Smooth muscle cell (in vitro differentiated cells): Measurements from ENCODE around the gene TTC39A. TPM values are rescaled to one million over a fixed set of nuclear protein-coding genes. Genes with fewer than 3 reads are reported as not detected.

Source experiments
- DNase-seq: peaks from one replicate; lab custom pipeline; 2025; ENCODE audit not compliant: unreplicated experiment; lab: John Stamatoyannopoulos, UW
- H2AFZ ChIP-seq: fragments of 200-600 bp; sonication (generic); 2 replicates; pipeline ENCODE4 v1.6.0; 2016; ENCODE audit warnings: antibody characterized with exemption, low read depth, mild to moderate bottlenecking
- H3F3A ChIP-seq: fragments of 200-600 bp; sonication (generic); 2 replicates; pipeline ENCODE4 v1.6.0; 2017; ENCODE audit warnings: antibody characterized with exemption, low read depth
- H3K27ac ChIP-seq: fragments of 200-600 bp; sonication (generic); 2 replicates; pipeline ENCODE4 v1.5.1; 2016; ENCODE audit warnings: low read depth, mild to moderate bottlenecking
- H3K27me3 ChIP-seq: fragments of 200-600 bp; sonication (generic); 2 replicates; pipeline ENCODE4 v1.6.1; 2016; ENCODE audit warnings: low read depth, mild to moderate bottlenecking
- H3K36me3 ChIP-seq: fragments of 200-600 bp; sonication (generic); 2 replicates; pipeline ENCODE4 v1.5.1; 2016; ENCODE audit warnings: low read depth
- H3K4me1 ChIP-seq: fragments of 200-600 bp; sonication (generic); 2 replicates; pipeline ENCODE4 v1.5.1; 2016; ENCODE audit warnings: low read depth
- H3K4me2 ChIP-seq: fragments of 200-600 bp; sonication (generic); 2 replicates; pipeline ENCODE4 v1.6.0; 2016; ENCODE audit warnings: mild to moderate bottlenecking
- H3K4me3 ChIP-seq: fragments of 200-600 bp; sonication (generic); 2 replicates; pipeline ENCODE4 v1.5.1; 2016; ENCODE audit warnings: mild to moderate bottlenecking
- H3K79me2 ChIP-seq: fragments of 200-600 bp; sonication (generic); 2 replicates; pipeline ENCODE4 v1.6.0; 2016; ENCODE audit warnings: low read depth, mild to moderate bottlenecking
- H3K9ac ChIP-seq: fragments of 200-600 bp; sonication (generic); 2 replicates; pipeline ENCODE4 v1.6.0; 2016; ENCODE audit warnings: low read depth
- H3K9me3 ChIP-seq: fragments of 200-600 bp; sonication (generic); replicated peaks from 2 replicates; pipeline ENCODE4 v1.5.1; 2016; ENCODE audit warnings: low read depth
- H4K20me1 ChIP-seq: fragments of 200-600 bp; sonication (generic); 2 replicates; pipeline ENCODE4 v1.6.0; 2016; ENCODE audit warnings: low read depth
- WGBS: methylation state at CpG from one replicate; pipeline ENCODE4 v1.1.7; 2016; ENCODE audit warnings: low lambda C conversion rate; 5-methylcytosine and 5-hydroxymethylcytosine counted together
- polyA plus RNA-seq: library from polyadenylated mRNA; unstranded; fragments of >200 nt; fragmentation: Nextera tagmentation; extraction: Ambion mirVana; gene quantifications from 2 replicates; pipeline ENCODE4 v1.2.1, GENCODE V29; 2016
- total RNA-seq: library from RNA; depleted of rRNA; stranded (reverse); fragments of >200 nt; gene quantifications from 2 replicates; pipeline ENCODE4 v1.2.3, GENCODE V29; 2014
- TF ChIP-seq, protein P1 (sequence below): fragments of 200-600 bp; sonication (generic); IDR thresholded peaks from 2 replicates; pipeline ENCODE4 v1.5.1; 2017; ENCODE audit warnings: borderline replicate concordance, mild to moderate bottlenecking, antibody characterized with exemption; ENCODE audit not compliant: insufficient read depth, poor library complexity, severe bottlenecking

The TTC39A gene
- total and polyA plus RNA-seq, 2 experiments from 2014 or later: 0.27 to 2.2 TPM

DNA sequence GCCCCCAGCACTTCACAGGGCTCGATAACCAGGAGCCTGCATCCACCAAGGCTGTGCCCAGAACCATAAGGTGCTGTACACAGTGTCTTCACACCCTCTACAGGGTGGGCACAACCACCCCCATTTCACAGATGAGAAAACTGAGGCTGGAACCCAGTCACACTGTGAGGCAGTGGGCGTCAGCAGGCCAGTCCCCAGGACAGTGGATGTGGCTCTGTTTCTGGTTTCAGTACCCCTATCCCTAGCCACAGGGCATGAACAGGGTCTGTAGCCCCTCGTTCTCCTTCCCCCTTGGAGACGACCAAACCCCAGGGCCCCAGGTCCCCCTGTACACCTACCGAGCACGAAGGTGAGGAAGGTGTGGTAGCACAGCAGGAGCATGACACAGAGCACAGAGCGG, 27.6 kb downstream of the TTC39A start:
- no peaks in the 10 kb centered on the region for H3K36me3 ChIP-seq
- H3K27ac ChIP-seq: no peak overlapping the region
- H3K9me3 ChIP-seq: no peaks in the 10 kb centered on the region
- H3K4me1 ChIP-seq: no peaks in the 10 kb centered on the region
- H4K20me1 ChIP-seq: no peaks in the 10 kb centered on the region
- no peak overlapping the region for H3K9ac ChIP-seq
- TF ChIP-seq, protein P1, sequence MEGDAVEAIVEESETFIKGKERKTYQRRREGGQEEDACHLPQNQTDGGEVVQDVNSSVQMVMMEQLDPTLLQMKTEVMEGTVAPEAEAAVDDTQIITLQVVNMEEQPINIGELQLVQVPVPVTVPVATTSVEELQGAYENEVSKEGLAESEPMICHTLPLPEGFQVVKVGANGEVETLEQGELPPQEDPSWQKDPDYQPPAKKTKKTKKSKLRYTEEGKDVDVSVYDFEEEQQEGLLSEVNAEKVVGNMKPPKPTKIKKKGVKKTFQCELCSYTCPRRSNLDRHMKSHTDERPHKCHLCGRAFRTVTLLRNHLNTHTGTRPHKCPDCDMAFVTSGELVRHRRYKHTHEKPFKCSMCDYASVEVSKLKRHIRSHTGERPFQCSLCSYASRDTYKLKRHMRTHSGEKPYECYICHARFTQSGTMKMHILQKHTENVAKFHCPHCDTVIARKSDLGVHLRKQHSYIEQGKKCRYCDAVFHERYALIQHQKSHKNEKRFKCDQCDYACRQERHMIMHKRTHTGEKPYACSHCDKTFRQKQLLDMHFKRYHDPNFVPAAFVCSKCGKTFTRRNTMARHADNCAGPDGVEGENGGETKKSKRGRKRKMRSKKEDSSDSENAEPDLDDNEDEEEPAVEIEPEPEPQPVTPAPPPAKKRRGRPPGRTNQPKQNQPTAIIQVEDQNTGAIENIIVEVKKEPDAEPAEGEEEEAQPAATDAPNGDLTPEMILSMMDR: no peak
- H3K79me2 ChIP-seq: no peaks in the 10 kb centered on the region
- H3F3A ChIP-seq: no peaks in the 10 kb centered on the region
- H3K27me3 ChIP-seq: no peaks in the 10 kb centered on the region
- no peak overlapping the region for H3K4me2 ChIP-seq
- no peak for DNase-seq
- WGBS: 90% methylated on average over 7 of the region's 7 CpGs
- no peak overlapping the region for H2AFZ ChIP-seq
- no peak overlapping the region for H3K4me3 ChIP-seq

DNA sequence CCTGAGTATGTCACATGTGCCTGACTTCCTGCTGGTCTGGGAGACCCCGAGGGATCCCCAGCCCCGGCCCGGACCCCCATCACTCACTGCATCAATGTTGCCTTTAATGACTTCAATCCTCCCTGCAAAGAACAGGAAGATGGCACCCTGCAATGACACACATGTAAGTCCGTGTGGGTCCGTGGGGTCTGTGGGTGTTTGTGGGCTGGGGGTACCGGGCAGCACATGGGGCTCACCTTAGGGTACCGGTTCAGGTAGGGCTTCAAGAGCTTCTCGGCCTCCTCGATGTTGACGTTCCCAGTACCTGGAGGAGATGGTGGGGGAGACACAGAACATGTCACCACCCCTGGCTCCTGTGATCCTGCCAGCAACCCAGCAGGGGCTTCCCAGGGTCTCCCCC, 28.1 kb downstream of the TTC39A start:
- no peaks in the 10 kb centered on the region for H3K9me3 ChIP-seq
- H3F3A ChIP-seq: no peaks in the 10 kb centered on the region
- H3K36me3 ChIP-seq: no peaks in the 10 kb centered on the region
- WGBS: 96% methylated on average over 10 of the region's 10 CpGs
- no peaks in the 10 kb centered on the region for H3K79me2 ChIP-seq
- TF ChIP-seq, protein P1: no peak
- no peaks in the 10 kb centered on the region for H4K20me1 ChIP-seq
- no peaks in the 10 kb centered on the region for H3K27me3 ChIP-seq
- no peak overlapping the region for H3K4me2 ChIP-seq
- DNase-seq: no peak
- H3K4me1 ChIP-seq: no peaks in the 10 kb centered on the region
- no peak overlapping the region for H3K27ac ChIP-seq
- no peak overlapping the region for H3K9ac ChIP-seq
- H3K4me3 ChIP-seq: no peak overlapping the region
- H2AFZ ChIP-seq: no peak overlapping the region

DNA sequence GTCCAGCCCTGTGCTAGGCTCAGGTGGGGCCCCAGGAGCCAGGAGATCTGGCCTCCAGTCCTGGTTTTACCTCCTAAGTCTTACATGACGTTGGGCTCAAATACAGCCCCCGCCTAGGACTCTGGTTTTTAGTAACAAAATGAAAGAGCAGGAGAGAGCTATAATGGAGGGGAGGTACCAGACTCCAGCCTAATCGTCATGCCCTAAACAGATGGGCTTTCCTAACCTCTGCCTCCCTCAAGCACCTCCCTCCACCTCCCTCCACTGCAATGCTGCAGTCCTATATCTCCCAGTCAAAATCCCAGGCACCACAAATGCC, 28.6 kb downstream of the TTC39A start:
- H4K20me1 ChIP-seq: no peaks in the 10 kb centered on the region
- no peak overlapping the region for H3K4me2 ChIP-seq
- H3K79me2 ChIP-seq: no peaks in the 10 kb centered on the region
- no peak overlapping the region for H3K27ac ChIP-seq
- H2AFZ ChIP-seq: no peak overlapping the region
- TF ChIP-seq, protein P1: no peak
- no peak for DNase-seq
- H3K4me1 ChIP-seq: no peaks in the 10 kb centered on the region
- no peaks in the 10 kb centered on the region for H3K9me3 ChIP-seq
- H3K27me3 ChIP-seq: no peaks in the 10 kb centered on the region
- H3K36me3 ChIP-seq: no peaks in the 10 kb centered on the region
- no peaks in the 10 kb centered on the region for H3F3A ChIP-seq
- no peak overlapping the region for H3K9ac ChIP-seq
- no peak overlapping the region for H3K4me3 ChIP-seq
- WGBS: 87% methylated on average over 3 of the region's 3 CpGs

DNA sequence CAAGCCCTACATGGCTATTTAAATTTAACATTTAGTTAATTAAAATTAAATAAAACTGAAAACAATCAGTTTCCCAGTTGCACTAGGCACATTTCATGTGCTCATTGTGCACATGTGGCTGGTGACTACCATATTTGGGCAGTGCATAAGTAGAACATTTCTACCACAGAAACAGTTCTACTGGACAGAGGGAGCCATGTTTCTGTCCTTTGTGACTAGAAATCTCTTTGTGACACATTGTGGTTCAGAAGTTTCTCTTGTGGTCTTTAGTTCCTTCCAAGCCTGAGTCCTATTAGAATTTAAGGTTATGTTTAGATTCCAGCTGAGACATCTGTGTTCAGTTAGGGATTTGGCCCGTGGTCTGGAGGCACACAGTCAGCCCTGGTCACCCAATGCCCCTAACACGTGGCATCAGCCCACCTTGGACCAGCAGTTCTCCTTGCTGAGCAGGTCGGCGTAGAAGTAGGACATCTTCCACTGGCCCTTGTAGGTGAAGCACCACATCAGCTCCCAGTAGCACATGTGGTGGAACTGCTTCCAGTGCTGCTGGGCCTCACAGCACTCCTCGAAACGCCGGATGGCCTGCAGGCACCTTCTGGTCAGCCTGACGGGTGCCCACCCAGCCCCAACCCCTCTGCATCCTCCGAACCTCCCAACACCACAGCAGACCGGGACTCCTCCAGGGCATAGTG, 29.1 kb downstream of the TTC39A start:
- Histone ChIP-seq H3K79me2 (no peaks in the 10 kb centered on the region), H3K9ac (no peak overlapping the region), H3K27ac (no peak overlapping the region), H3K27me3 (no peaks in the 10 kb centered on the region), H2AFZ (no peak overlapping the region), H3K4me3 (no peak overlapping the region), H3K4me1 (no peaks in the 10 kb centered on the region), H4K20me1 (no peaks in the 10 kb centered on the region), H3K4me2 (no peak overlapping the region), H3K36me3 (no peaks in the 10 kb centered on the region), H3K9me3 (no peaks in the 10 kb centered on the region), H3F3A (no peaks in the 10 kb centered on the region)
- TF ChIP-seq, protein P1: no peak
- WGBS: 89% methylated on average over 10 of the region's 10 CpGs
- DNase-seq: no peak
